CD4-positive, alpha-beta T cell treated with Interleukin-6 at 100 ng/mL for 8 hours (primary cell): ENCODE data around the gene GRAP.
A peak's percentile ranks its signal among the peaks of the same experiment; 100 is the strongest.

Experiments used
- DNase-seq: peaks from one replicate; pipeline ENCODE4 v3.0.0-alpha.2; 2020; ENCODE audit warnings: mixed read lengths, low spot score

The GRAP gene

DNA sequence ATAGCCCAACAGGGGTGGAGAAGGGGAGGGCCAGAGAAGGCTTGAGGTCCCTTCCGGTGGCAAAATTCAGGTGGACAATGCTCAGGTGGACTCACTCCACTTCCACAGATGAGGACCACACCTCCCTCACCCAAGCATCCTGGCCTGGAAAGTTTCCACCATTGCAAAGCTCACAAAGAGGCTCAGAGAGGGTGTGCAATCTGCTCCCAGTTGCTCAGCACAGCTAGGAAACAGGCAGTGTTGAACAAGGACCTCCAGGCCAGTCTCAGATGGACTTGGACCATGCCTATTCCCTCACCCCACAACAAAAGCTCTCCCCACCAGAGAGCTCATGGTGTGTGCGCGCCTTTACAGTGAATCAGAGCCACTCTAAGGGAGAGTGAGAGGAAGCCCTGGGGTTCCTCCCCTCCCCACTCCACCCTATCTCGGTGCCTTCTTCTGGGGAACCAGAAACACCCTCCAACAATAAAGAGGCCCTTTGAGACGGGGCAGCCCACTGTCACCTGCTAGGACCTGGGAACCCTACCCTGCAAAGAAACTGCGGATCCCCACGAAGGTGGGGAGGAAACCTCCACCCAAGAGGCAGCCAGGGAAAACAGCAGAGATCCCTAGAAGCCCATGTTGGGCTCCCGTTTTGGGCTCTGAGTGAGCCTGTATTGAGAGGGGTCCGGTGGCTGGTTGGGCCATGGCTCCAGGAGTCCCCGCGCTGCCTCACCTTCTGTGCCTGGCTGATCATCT is 43.8 kb downstream of the GRAP start:
- peak; percentile 17 for DNase-seq

DNA sequence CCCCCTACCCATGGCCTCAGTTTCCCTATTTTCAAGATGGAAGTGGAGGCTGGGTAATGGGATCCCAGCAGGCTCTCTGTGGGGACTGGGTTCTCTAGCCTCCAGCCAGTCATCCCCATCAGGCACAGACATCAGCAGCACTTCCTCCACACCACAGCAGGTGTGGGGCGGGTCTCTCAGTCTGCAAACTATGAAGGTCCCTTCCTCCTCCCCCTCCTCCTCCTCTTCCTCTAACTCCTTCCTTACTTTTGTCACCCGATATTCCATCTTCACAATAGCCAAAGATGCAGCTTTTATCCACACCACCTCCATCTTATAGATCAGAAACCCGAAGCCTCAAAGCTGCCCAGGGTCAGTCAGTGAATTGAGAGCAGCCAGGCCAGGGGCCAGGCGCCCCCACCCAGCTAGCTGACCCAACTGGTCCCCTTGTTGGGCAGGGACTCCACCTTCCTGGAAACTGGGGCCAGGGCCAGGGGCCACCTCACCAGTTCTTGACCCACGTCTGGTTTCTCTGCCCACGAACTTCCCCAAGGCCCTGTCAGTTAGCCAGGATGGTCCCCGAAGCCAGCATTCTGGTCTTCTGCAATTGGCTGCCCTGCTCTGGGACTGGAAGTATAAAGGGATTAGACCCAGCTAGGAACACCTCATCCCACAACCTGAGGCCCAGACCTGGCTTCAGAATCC is 44.7 kb downstream of the GRAP start:
- no peak for DNase-seq

DNA sequence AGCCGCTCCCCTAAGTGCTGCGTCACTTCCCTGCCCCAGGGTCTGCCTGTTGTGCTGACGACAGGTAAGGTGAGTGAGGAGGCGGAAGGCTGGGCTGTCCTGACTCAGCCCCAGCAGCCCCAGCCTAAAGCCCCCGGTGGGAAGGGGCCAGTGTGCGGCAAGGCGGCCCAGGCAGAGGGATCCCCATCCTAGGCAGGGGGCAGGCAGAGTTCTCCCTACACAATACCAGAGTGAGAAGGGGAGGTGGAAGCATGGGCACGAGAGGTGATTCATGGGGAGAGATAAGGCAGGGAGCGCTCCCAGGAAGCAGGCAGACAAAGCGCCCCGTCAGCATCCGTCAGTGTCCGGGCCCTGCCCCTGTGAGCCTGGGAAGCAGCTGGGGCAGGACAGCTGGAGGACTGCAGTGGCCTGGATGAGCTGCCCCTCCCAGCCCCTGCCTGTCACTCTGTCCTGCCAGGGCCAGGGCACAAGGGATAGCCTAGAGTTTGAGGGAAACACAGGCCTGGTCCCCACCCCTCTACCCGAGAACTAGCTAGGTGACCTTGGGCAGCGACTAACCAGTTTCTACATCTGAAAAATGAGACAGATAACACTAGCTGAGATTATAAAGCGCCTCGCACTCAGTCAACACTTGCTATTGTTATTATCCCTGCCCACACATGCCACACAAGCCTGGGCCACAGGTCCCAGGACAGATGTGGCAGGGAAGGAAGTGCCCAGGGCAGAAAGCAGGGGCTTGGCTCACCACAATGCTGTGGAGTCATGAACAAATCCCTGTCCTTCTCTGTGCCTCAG is 46.0 kb downstream of the GRAP start:
- DNase-seq, result no peak

DNA sequence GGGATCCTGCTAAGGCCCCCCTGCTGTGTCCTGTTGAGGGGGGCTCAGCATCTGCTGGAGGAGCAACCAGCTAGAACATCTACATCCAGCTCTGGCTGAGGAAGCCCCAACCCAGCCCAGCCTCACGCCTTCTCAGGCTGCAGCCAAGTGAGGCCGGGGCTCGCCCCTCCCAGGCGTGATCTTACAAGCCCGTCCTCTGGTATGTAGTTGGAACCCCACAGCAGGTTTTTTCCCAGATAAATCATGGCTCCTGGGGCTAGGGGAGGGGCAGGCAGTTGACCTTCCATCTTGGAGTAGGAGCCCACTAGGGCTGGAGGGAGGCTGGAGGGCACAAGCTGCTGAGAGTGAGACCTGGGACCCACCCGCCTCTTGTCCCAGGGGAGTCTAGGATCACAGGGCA is 46.8 kb downstream of the GRAP start:
- DNase-seq, result no peak

DNA sequence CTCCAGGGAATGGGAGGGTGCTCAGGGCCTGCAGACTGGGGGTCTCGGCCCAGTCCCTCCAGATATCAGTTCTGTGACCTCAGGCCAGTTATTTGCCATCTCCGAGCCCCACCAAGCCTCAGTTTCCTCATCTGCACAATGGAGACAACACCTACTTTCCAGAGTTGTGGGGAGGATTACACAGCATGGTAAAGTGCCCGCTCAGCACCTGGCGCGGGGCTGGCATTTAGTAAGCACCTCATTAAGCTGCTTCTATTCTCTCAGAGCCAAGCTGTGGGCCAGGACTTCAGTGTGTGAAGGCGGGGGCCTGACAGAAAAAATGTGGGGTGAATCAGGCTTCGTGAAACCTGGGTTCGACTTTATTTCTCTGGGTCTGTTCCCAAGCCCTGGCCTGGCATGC is 47.4 kb downstream of the GRAP start:
- no peak for DNase-seq

DNA sequence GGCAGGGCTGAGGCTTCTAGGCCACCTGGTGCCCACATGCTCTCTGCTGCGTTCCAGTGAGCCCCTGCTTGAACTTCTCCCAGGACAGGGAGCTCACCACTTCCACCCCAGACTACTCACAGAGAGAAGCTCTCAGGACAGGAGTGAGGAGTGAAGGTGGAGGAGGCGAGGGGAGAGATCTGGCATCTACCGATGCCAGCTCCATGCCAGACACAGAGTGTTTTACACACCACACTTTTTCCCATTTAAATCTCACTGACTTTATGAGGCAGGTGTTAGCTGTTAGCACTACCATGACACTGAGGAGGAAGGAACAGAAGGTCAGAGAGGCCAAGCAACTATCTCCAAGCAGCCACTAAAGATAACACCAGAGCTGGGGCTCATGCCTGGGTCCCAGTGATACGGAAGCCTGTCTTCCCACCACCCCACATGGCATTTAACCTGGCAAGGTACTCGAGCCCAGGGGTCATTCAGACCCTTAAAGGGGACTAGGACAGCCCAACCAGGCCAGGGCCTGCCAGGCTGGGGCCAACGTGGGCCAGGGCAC is 49.0 kb downstream of the GRAP start:
- DNase-seq, result no peak

DNA sequence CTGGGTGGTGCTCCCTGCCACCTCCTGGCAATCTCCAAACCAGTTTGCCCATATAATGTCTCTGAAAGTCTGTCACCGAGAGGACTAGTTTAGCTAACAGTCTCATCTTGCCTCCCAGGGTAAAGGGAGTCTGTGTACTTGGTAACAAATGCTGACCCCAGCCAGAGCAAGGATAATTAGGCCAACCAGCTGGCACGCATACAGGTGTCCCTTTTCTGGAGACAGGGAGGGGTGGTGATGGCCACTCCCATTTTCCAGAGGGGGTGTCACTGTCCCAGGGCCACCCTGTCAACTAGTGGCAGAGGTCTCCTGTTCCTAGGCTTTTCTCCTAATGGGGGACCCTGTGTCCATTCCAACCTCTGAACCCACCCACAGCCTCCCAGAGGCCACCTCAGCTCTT is 50.3 kb downstream of the GRAP start:
- no peak for DNase-seq

DNA sequence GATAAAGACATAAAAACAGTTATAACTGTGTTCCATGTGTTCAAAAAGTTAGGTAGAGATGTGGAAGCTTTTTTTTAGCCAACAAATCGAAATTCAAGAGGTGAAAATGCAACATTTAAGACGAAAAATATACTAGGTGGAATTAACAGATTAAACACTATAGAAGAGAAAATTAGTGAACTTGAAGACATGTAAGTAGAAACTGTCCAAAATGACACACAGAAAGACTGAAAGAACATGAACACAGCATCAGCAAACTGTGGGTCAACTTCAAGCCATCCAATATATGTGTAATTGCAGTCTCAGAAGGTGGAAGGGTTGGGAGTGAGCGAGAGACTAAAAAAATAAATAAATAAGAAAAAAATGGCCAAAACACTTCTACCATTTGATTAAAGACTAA is 51.5 kb downstream of the GRAP start:
- no peak for DNase-seq

DNA sequence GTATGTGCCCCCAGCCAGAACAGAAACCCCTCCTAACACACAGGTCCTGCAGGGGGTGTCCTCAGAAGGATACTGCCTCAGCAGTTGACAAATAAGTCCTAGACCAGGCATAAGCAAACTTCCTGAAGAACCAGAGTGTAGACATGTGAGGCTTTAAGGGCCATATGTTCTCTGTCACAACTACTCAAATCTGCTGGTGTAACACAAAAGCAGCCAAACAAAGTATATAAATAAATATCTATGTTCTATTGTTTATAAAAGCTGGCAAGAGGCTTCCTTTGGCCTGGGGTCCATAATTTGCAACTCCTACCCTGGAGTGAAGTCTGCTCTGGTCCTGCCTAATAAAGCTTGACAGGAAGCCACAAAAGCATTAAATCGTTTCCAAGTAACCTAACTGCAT is 52.1 kb downstream of the GRAP start:
- DNase-seq, result no peak

DNA sequence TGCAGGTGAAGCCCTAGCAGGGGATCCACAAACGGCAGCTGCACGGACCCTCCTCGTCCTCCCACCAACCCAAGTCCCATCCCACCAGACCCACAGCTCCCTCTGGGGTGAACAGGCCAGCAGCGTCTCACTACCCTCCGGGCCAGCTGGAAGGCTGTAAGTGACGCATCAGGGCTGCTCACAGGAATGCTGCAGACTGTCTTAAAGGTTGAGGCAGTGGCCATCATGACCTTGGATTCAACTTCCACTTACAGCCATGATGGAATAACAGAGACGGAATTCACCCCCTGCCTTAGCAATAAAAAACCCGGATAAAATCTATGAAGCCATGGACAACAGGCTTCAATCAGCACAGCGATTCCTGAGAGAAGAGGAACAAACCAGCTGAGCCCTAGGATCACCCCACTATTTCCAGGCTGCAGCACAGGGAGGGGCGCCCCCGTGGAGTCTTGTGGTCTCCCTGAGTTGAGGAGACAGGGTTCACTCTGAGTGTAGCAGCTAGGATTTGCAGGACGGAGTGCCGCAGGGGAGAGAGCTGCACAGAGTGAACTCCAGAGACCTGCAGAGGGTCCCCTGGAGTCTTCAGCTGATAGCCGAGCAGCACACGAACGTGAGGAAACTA is 52.7 kb downstream of the GRAP start:
- DNase-seq, result no peak

DNA sequence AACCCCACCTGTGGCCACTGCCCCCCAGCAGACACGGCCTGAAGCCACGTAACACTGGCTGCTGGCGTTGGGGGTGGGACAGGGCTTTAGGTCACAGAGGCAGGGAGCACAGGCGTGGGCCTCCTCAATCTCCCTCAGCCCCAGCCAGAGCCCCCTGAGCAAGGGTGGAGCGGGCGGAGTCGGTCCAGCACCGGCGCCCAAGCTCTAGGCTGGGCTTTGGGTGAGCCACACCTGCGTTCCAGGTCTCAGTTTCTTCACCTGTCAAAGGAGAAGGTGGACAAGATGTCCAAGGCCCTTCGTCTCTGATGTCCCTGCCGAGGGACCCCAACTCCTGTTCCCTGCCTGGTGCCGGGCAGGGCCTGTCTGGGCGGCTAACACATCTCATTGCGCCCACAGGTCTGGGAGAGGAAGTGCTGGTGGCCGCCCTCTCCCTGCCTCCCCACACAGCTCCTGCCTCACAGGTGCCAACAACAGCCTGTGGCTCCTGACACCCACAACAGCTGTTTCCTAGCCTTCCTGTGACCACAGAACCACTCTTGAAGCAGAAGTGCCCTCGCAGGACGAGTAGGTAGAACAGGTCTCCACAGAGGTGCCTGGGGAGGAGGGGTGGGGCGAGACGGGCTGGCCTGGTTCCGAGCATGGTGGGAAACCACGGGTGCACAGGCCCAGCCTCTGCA is 54.2 kb downstream of the GRAP start:
- DNase-seq, result peak; percentile 44

DNA sequence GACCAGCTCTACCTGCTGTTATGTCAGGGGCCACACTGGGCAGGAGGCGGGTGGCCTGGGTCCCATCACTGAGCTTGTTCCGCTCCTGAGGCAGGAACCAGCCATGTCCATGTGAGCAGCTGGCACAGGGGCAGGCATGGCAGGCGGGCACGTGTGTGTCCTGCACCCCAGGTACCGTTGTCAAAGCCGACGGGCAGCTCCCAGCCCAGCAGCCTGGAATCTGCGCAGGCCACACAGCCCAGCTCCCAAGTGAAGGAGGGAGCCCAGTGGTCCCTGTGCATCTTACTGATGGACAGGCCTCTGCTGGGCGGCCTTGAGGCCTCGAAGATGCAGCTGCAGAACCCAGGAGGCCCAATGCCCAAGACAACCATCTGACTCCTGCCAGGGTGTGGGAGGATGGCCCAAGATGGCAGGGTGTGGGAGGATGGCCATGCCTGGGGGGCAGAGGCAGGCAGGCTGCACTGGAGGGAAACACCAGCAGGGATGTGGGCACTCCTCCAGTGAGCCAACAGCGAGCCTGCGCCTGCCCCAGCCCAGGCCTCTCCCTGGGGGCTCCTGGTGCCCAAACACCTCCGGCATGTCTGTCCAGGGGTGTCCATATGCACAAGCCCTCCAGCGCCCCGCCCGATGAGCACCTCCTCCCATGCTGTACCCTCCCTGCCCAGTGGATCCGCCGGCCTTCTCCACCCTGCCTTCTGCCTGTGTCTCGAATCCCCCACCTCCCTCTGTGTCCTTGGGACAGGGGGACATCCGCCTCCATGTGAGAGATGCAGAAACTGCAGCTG is 55.0 kb downstream of the GRAP start:
- DNase-seq, result no peak

DNA sequence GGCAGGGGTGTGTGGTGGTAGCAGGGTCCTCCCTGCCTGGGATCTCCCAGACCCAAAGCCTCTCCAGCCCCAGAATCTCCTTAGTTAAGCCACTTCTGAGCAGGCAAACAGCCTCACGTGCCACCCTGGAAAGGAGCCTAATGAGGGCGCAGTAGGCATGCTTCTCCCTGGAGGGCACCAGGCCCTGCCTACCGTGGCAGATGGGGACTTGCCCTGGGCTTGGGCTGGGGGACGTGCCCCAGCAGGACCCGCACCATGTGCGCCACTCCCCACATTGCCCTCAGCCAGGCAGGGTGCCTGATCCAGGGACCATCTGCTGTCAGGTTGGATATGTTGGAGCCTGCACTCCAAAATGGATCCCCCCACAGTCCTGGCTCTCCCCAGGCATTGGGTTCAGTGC is 56.4 kb downstream of the GRAP start:
- DNase-seq, result no peak

DNA sequence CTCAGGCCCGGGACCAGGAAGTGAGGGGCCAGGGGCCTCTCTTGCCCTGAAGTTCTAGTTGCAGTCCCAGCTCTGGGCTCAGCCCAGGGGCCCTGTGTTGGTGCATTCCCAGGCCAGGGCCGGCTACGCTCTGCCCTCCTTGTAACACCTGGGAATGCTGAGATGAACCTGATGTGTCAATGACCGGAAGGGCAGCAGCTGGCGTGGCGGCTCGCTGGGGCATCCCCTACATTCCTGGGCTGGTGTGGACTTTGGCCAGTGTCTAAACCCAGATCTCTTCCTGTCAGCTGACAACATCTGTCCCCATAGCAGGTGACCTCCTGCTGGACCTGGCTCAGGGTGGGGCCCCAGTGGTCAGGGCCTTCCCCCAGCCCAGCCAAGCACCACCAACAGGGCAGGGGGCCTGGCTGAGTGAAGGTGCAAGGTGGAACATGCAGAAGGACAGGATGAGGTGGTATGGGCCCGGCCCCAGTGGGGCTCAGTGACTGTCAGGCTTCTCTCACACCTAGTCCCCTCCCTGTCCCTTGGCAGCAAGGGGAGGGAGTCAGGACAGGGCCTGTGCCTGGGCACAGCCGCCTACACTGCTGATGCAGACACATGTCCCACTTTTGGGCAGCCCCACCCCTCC is 58.1 kb downstream of the GRAP start:
- no peak for DNase-seq

DNA sequence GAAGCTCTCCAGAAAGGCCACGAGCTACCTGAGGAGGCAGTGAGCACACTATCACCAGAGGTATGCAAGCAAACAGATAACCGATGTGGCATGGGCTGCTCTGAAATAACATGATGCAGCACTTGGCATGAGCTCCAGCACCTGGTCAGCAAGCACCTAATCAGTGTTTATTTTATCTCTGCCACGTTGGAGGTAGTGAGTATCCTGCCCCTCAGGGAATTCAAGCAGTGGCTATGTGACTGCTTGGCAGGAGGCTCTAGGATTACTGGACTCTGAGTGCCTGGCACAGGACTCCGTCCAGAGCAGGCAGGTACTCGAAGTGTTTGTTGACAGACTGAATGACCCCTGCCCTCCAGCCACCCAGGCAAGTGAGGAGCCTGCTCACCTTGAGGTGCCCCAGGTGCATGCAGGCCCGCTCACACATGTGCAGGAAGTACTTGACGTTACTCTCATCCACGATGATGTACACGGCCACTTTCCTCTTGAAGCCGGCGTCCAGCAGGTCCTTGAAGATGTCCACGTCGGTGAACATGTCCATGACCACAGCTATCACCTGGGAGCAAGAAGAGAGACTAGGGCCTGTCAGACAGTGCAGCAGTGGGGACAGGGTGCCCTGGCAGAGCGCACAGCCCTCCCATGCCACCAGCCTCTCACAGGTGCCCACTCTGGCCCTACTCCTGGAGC is 58.8 kb downstream of the GRAP start:
- no peak for DNase-seq

DNA sequence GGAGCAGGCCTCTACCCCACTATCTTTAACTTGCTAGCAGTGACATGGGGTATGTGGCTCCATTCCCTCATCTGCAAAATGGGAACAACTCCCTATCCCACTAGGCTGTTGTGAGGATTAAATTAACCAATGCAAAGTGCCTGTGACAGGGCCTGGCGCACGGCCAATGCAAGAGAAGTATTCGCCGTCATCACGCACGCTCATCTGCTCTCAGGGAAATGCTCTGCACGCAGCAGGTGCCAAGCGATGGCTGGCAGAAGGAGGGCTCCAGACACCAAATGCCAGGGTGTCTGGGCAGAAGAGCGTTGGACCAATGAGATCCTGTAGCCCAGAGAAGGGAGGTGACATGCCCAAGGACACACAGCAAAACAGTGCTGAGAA is 59.5 kb downstream of the GRAP start:
- no peak for DNase-seq

DNA sequence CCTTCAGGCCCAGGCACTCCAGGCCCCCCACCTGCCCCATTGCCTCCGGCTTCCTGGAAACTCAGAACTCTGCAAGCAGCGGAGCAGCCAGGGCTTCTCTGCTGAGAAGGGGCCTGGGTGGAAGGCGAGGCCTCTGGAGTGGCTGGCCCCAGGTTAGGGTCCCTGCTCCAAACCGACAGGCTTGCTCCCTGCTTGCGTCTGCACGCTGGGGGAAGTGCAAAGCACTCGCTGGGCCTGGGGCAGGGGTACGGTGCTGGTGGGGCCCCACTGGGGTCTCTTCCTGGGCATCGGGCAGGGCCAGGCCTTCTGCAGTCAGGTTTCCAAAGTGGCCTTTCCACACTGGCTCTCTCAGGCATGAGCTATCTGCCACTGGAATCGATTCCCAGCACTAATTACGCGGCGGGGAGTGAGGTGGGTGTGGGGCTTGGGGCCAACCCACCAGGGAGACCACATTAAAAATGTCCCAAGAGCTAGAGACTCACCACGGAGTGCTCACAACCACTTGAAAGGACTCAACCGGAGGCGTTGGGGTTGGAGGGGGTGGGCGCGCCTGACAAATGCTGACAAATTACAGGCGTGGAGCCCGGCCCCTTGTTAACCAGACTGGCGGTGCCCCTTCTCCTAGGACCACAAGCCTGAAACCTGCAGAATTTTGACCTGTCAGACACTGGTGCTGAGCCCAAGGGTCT is 60.1 kb downstream of the GRAP start:
- DNase-seq, result no peak

DNA sequence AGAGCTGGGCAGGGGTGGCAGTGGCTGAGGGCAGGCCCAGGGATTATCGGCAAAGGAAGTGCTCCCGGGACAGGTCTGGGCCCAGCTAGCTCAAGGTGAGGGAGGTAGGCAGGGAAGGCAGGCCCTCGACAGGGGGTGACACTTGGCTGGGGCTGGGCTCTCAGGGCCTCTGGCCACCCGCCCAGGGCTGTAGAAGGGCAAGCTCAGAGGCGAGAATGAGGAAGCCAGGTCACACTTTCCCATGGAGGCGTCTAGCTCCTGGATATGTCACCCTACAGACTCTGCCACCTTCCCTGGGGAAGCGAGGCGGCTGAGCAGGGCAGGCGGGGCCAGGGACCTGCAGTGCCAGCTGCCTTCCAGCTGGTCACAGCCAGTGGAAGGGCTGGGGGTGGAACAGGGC is 61.3 kb downstream of the GRAP start:
- no peak for DNase-seq
